GM23338 (cell line): Measurements from ENCODE around the gene ALOX15.

Source experiments
- CREB1 ChIP-seq: fragments of 250-450 bp; sonication (Bioruptor Pico); IDR thresholded peaks from 2 replicates; pipeline ENCODE4 v1.5.0; 2020; ENCODE audit warnings: low read depth, mild to moderate bottlenecking, moderate library complexity
- CTCF ChIP-seq, 2 experiments: fragments of 200-600 bp in 1 of 2; sonication (generic) in 1 of 2; conservative IDR thresholded peaks; 2 replicates each; pipeline versions ENCODE4 v1.5.1 to v1.6.1; 2016 to 2017; ENCODE audit warnings: antibody characterized with exemption in 2 of 2, low read depth in 2 of 2, mild to moderate bottlenecking in 2 of 2, moderate library complexity in 1 of 2
- ETS1 ChIP-seq: IDR thresholded peaks from 2 replicates; pipeline ENCODE4 v1.6.1; 2016; ENCODE audit warnings: antibody characterized with exemption
- EZH2 ChIP-seq: fragments of 200-600 bp; sonication (generic); IDR thresholded peaks from one replicate; pipeline ENCODE4 v1.8.0; 2017; ENCODE audit warnings: antibody characterized with exemption, mild to moderate bottlenecking, low read depth; ENCODE audit not compliant: unreplicated experiment
- EZH2phosphoT487 ChIP-seq: fragments of 200-600 bp; sonication (generic); IDR thresholded peaks from one replicate; pipeline ENCODE4 v1.8.1; 2018; ENCODE audit warnings: antibody characterized with exemption; ENCODE audit not compliant: unreplicated experiment
- JUNB ChIP-seq: IDR thresholded peaks from one replicate; pipeline ENCODE4 v1.6.1; 2016; ENCODE audit warnings: antibody characterized with exemption; ENCODE audit not compliant: unreplicated experiment
- POLR2AphosphoS5 ChIP-seq: IDR thresholded peaks from 2 replicates; pipeline ENCODE4 v1.6.1; 2016; ENCODE audit warnings: antibody characterized with exemption, low read depth
- REST ChIP-seq: IDR thresholded peaks from one replicate; pipeline ENCODE4 v1.6.1; 2018; ENCODE audit warnings: antibody characterized with exemption; ENCODE audit not compliant: unreplicated experiment
- ZNF114 ChIP-seq: fragments of 250-450 bp; sonication (Bioruptor Pico); IDR thresholded peaks from 2 replicates; pipeline ENCODE4 v1.5.0; 2020; ENCODE audit warnings: mild to moderate bottlenecking, moderate library complexity
- ZNF331 ChIP-seq: fragments of 250-450 bp; sonication (Bioruptor Pico); IDR thresholded peaks from 2 replicates; pipeline ENCODE4 v1.5.0; 2020; ENCODE audit warnings: low read depth, mild to moderate bottlenecking, moderate library complexity

- TF ChIP-seq CTCF (conservative IDR thresholded peaks at IDR 0.05; ENCODE audit: low read depth in 2 of 2) (no peak), CREB1 (CRISPR knock-in tag) (no peak), EZH2 (no peak), POLR2AphosphoS5 (no peak), JUNB (no peak), EZH2phosphoT487 (no peak), REST (no peak), ETS1 (no peak), ZNF331 (CRISPR knock-in tag) (no peak), ZNF114 (no peak)
These were observed 24.4 kb downstream of the ALOX15 start for GRCh38 chr17:4617090-4617489.
